MCF 10A (cell line): ENCODE data around the gene TTC9C. TPM values are rescaled to one million over a fixed set of nuclear protein-coding genes. Genes with fewer than 3 reads are reported as not detected.
"Not testable (repeated sequence)": the region's sequence is repeated elsewhere in the genome, so short reads cannot be mapped to it uniquely, and the experiment has no call there.

Experiments used
- BruUV-seq: library from RNA; stranded (reverse); fragments of 400-500 nt; replicated peaks from 2 replicates; lab custom pipeline; 2021; lab: Mats Ljungman, UMichigan
- CTCF ChIA-PET: fragments of 300-600 bp; sonication (Branson Sonifier 250); formaldehyde crosslinking; extraction: SDS; loops from one replicate; lab custom pipeline; 2021; ENCODE audit warnings: antibody characterized with exemption, inconsistent platforms; lab: Yijun Ruan, JAX
- POLR2A ChIA-PET: fragments of 300-600, 350-650 bp; sonication (Branson Sonifier 250); formaldehyde crosslinking; extraction: SDS; loops from one replicate; lab custom pipeline; 2020; ENCODE audit warnings: antibody characterized with exemption, inconsistent platforms; lab: Yijun Ruan, JAX
- DNase-seq: peaks from one replicate; pipeline ENCODE4 v3.0.0-alpha.2; 2018; ENCODE audit not compliant: unreplicated experiment
- H3K27ac Mint-ChIP-seq: one replicate; pipeline ENCODE4 v1.8.0; 2022; ENCODE audit warnings: mild to moderate bottlenecking, low read depth, mixed read lengths; ENCODE audit not compliant: unreplicated experiment
- H3K27me3 Mint-ChIP-seq: one replicate; pipeline ENCODE4 v1.8.0; 2022; ENCODE audit warnings: mixed read lengths; ENCODE audit not compliant: insufficient read depth, unreplicated experiment
- H3K36me3 Mint-ChIP-seq: one replicate; pipeline ENCODE4 v1.8.0; 2022; ENCODE audit warnings: mild to moderate bottlenecking, moderate library complexity, mixed read lengths; ENCODE audit not compliant: insufficient read depth, unreplicated experiment
- H3K4me1 Mint-ChIP-seq: one replicate; pipeline ENCODE4 v1.8.0; 2022; ENCODE audit warnings: mixed read lengths; ENCODE audit not compliant: insufficient read depth, unreplicated experiment
- H3K4me3 Mint-ChIP-seq: one replicate; pipeline ENCODE4 v1.8.0; 2022; ENCODE audit warnings: mild to moderate bottlenecking, moderate library complexity, mixed read lengths; ENCODE audit not compliant: unreplicated experiment
- H3K9me3 Mint-ChIP-seq: one replicate; pipeline ENCODE4 v1.8.0; 2022; ENCODE audit warnings: mixed read lengths; ENCODE audit not compliant: unreplicated experiment
- intact Hi-C: fragments of 100-400 bp; cut with micrococcal nuclease; formaldehyde crosslinking; loops from 2 replicates; pipeline ENCODE4 v1.14.1; 2022
- total RNA-seq: library from RNA; stranded (reverse); gene quantifications from 2 replicates; pipeline ENCODE4 v1.2.3, GENCODE V29; 2022
- TF ChIP-seq, protein P1 (sequence below): fragments of 200-600 bp; IDR thresholded peaks from one replicate; pipeline ENCODE4 v1.8.0; 2022; ENCODE audit warnings: antibody characterized with exemption, mild to moderate bottlenecking; ENCODE audit not compliant: unreplicated experiment

The TTC9C gene
- total RNA-seq, 1 experiment from 2014 or later: 27.3 TPM

GRCh38 chr11:62694455-62695167, 33.7 kb upstream of the TTC9C start:
- TF ChIP-seq, protein P1, sequence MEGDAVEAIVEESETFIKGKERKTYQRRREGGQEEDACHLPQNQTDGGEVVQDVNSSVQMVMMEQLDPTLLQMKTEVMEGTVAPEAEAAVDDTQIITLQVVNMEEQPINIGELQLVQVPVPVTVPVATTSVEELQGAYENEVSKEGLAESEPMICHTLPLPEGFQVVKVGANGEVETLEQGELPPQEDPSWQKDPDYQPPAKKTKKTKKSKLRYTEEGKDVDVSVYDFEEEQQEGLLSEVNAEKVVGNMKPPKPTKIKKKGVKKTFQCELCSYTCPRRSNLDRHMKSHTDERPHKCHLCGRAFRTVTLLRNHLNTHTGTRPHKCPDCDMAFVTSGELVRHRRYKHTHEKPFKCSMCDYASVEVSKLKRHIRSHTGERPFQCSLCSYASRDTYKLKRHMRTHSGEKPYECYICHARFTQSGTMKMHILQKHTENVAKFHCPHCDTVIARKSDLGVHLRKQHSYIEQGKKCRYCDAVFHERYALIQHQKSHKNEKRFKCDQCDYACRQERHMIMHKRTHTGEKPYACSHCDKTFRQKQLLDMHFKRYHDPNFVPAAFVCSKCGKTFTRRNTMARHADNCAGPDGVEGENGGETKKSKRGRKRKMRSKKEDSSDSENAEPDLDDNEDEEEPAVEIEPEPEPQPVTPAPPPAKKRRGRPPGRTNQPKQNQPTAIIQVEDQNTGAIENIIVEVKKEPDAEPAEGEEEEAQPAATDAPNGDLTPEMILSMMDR: peak; percentile 80
- Mint-ChIP-seq H3K27me3 (no peaks in the 10 kb centered on the region), H3K4me3 (no peak overlapping the region), H3K27ac (no peak overlapping the region), H3K36me3 (peaks cover 63% of the 10 kb centered on the region), H3K9me3 (no peaks in the 10 kb centered on the region), H3K4me1 (peaks cover 6% of the 10 kb centered on the region)
- CTCF ChIA-PET: interaction anchor here (0.5 to 7.6 kb wide), 18 partner anchors 9 to 604 kb away, joined by 3 to 72 read pairs (median 4); partner anchors contain the start of genes BSCL2, C11orf98 and GNG3
- intact Hi-C loops: loop anchor here (1.0 to 2.0 kb wide), 3 partner anchors 14 to 299 kb away; partner anchors contain the start of genes EML3 and ROM1
- no TSS peak for BruUV-seq
- peak; percentile 86 for DNase-seq
- POLR2A ChIA-PET: interaction anchor here (0.7 to 2.0 kb wide), 7 partner anchors 11 to 42 kb away, joined by 3 to 8 read pairs (median 6); partner anchors contain the start of genes C11orf98, CSKMT, INTS5 and UBXN1

DNA sequence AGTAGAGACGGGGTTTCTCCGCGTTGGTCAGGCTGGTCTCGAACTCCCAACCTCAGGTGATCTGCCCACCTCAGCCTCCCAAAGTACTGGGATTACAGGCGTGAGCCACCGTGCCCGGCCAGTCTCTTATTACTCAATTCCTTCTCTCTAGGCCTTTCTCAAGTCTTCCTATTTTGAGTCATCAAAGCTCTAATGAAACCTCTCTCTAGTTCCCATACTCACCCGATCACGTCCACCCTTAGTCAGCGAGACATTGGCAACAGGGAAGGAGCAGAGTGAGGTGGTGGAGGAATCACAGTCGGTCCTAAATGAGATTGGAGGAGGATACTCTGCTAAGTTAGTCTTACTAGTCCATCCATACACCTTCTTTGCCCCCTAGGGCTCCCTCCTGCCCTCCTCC, 26.0 kb upstream of the TTC9C start:
- no TSS peak for BruUV-seq
- H3K27me3 Mint-ChIP-seq: no peaks in the 10 kb centered on the region
- TF ChIP-seq, protein P1: no peak
- peaks cover 46% of the 10 kb centered on the region for H3K36me3 Mint-ChIP-seq
- no peak for DNase-seq
- intact Hi-C loops: no loop called here
- POLR2A ChIA-PET: interaction anchor here (1.0 to 2.6 kb wide), 4 partner anchors 23 to 51 kb away, joined by 3 to 8 read pairs (median 4); partner anchors contain the start of genes C11orf98, CSKMT, LBHD1 and UBXN1
- CTCF ChIA-PET: interaction anchor here (0.6 to 7.0 kb wide), 3 partner anchors 9 to 307 kb away, joined by 3 to 38 read pairs (median 14); no protein-coding TSS in a partner anchor
- peak overlapping the region; percentile 16 for H3K27ac Mint-ChIP-seq
- H3K4me3 Mint-ChIP-seq: no peak overlapping the region
- peaks cover 14% of the 10 kb centered on the region for H3K4me1 Mint-ChIP-seq
- H3K9me3 Mint-ChIP-seq: no peaks in the 10 kb centered on the region

DNA sequence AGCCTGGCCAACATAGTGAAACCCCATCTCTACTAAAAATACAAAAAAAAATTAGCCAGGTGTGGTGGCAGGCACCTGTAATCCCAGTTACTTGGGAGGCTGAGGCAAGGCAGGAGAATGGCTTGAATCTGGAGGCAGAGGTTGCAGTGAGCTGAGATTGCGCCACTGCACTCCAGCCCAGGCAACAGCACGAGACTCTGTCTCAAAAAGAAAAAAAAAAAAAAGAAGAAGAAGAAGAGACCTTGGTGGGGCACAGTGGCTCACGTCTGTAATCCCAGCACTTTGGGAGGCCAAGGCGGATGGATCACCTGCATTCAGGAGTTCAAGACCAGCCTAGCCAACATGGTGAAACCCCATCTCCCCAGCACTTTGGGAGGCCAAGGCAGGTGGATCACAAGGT, 24.4 kb upstream of the TTC9C start:
- DNase-seq, H3K27me3 Mint-ChIP-seq, H3K27ac Mint-ChIP-seq, BruUV-seq, H3K9me3 Mint-ChIP-seq, H3K4me3 Mint-ChIP-seq, intact Hi-C loops: not testable (repeated sequence)
- Mint-ChIP-seq H3K4me1 (peaks cover 19% of the 10 kb centered on the region), H3K36me3 (peaks cover 33% of the 10 kb centered on the region)
- POLR2A ChIA-PET: interaction anchor here (0.6 to 2.6 kb wide), 5 partner anchors 23 to 857 kb away, joined by 3 to 8 read pairs (median 5); partner anchors contain the start of genes C11orf98, CSKMT and UBXN1
- CTCF ChIA-PET: interaction anchor here (0.6 to 7.0 kb wide), 4 partner anchors 10 to 159 kb away, joined by 3 to 38 read pairs (median 18); no protein-coding TSS in a partner anchor

DNA sequence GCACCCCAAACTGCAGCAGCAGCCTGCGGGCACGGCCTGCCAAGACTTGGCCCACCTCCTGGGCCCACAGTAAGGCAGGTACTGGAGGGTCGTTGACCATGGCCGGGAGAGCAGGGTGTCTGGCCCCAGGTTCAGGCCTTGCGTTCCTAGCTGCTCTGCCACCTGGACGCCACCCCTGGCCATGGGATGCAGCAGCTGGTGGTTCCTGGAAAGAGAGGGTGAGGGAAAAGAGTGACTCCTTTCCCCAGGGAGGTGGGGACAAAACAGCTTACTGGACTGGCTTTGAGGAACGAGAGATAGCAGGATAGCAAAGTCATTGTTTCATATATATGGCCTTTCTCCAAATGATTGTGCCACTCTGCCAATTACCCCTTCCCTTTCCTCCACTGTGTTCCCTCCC, 22.9 kb upstream of the TTC9C start:
- peaks cover 25% of the 10 kb centered on the region for H3K4me1 Mint-ChIP-seq
- TSS peak; percentile 2 for BruUV-seq
- H3K9me3 Mint-ChIP-seq: no peaks in the 10 kb centered on the region
- H3K27ac Mint-ChIP-seq: peak overlapping the region; percentile 94
- DNase-seq: no peak
- ChIA-PET POLR2A (interaction anchor here (0.6 to 15.7 kb wide), 28 partner anchors 10 to 745 kb away, joined by 3 to 197 read pairs (median 5); partner anchors contain the start of genes B3GAT3, C11orf98, CSKMT and EEF1G), CTCF (interaction anchor here (0.6 to 7.0 kb wide), 4 partner anchors 12 to 25 kb away, joined by 3 to 38 read pairs (median 18); no protein-coding TSS in a partner anchor)
- H3K36me3 Mint-ChIP-seq: peaks cover 41% of the 10 kb centered on the region
- H3K4me3 Mint-ChIP-seq: peak overlapping the region; percentile 92
- intact Hi-C loops: no loop called here
- no peaks in the 10 kb centered on the region for H3K27me3 Mint-ChIP-seq
- TF ChIP-seq, protein P1: no peak
